KG1 (cell line): ENCODE data around the gene ST3GAL2.
A peak's percentile ranks its signal among the peaks of the same experiment; 100 is the strongest.
"Not testable (repeated sequence)": the region's sequence is repeated elsewhere in the genome, so short reads cannot be mapped to it uniquely, and the experiment has no call there.

Experiments
- DNase-seq: peaks from one replicate; lab custom pipeline; 2025; lab: John Stamatoyannopoulos, UW

Gene ST3GAL2

DNA sequence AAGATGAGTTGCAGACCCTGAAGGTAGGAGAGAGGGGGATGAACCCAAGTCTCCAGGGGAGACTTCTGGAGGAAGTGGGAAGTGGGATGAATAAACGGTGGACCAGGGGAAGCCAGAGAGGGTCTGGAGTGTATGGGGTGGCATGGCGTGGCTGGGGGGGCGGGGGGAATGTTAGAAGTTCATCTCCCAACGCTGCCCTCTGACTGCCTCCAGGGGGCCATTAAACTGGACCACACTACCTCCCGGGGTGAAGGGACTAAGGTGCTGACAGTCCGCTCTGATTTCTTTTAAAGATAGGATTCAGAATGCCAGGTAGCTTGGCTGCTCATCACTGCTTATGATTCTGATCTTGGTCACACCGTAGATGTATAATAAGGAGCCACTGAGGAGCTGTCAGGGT, 21.2 kb downstream of the ST3GAL2 start:
- DNase-seq: no peak

DNA sequence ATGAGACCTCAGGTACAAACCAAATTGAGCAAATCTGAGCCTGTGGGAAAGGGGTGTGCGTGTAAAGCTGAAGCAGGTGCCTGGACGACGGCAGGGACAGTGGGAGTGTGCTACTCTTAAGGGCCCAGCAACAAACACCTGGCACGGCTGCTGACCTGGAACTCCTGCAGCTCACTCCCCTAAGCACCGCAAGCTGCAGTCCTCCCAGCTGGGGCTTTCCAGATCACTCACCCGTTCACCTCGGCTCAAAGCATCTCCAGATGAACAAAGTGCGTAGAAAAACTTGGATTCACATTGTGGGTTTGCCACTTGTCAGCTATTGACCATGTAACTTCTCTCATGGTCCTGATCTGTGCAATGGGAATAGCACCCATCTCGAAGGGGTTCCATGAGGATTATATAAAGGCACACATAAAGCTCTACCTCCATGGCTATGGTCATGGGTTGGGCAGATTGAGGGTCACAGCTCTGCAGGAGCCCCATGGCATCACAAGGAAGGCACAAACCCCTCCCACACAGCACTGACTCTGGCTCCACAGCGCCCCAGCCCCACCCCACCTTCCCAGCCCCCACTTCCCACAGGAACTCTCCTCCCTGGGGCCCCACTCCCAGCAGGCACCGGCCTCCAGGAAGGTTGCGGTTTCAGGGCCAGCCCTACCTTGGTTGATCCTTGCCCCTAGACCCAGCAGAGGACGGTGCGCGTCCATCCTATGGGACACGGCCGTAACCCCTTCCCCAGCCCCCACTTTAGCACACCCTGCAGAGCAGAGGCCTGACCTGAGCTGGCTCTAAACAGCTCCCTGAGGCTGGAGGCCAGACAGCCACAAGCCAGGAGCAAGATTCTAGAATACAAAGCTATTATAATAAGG, 21.9 kb downstream of the ST3GAL2 start:
- DNase-seq: no peak

DNA sequence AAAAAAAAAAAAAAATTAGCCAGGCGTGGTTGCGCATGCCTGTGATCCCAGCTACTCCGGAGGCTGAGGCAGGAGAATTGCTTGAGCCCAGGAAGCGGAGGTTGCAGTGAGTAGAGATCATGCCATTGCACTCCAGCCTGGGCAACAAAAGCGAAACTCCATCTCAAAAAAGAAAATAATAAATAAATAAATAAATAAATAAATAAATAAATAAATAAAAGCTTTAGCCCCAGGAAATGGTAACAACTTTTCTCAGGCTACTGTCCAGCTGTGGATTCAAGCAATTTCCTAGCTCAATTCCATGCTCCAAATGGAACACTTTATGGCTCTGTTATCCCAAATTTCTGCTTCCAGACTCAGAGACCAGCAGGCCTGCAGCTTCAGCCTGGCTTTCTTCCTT, 25.3 kb downstream of the ST3GAL2 start:
- not testable (repeated sequence) for DNase-seq

DNA sequence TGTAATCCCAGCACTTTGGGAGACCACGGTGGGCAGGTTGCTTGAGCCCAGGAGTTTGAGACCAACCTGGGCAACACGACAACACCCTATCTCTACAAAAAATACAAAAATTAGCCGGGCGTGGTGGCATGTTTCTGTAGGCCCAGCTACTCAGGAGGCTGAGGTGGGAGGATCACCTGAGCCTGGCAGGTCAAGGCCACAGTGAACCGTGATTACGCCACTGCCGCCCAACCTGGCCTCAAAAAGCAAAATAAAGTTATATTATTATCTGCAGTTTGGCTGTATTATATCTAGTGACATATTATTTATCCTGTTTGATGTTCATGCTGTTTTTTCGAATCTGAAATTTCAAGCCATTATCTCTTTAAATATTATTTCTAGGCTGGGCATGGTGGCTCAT, 26.5 kb downstream of the ST3GAL2 start:
- no peak for DNase-seq

DNA sequence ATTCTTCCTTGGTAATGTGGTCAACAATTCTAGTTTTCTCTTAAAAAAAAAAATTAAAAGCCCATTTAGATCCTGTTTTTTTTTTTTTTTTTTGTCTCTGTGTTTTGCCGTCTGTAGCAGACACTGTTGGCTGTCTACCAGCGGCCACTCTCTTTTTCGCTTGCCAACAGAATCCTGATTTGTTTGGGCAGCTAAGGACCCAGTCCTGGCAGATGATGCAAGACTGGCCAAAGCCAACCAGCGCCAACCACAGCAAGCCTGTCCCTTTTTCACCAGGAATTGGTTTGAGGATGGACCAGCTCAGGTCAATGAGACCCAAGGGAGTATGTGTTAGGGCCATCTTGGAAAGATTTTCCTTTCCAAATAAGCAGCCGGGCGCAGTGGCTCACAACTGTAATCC, 28.2 kb downstream of the ST3GAL2 start:
- no peak for DNase-seq

DNA sequence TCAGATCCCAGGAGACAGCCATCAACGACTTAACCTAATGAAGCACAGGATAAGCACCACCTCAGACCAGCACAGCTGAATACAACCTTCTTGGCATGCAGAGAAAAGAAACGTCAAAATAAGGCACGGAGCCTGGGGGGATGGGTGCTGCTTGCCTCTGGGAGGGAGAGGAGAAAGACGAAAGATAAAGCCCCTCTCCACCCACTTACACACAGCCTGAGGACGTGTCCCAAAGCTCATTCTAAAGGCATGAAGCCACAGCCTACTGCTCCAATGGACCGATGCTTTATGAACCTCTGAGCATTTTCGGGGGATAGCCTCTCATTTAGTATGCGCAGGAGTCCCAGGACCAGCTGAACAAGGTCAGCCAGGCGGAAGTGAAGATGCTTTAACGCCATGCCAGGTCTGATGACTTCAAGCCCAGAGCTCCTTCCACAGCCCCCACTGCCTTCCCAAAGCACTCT, 31.1 kb downstream of the ST3GAL2 start:
- DNase-seq: no peak

GRCh38 chr16:70406104-70406503, 32.8 kb downstream of the ST3GAL2 start:
- not testable (repeated sequence) for DNase-seq

GRCh38 chr16:70402916-70403659, 35.8 kb downstream of the ST3GAL2 start:
- peak; percentile 10 for DNase-seq

- DNase-seq: no peak
Observed at GRCh38 chr16:70399951-70400350, 38.9 kb downstream of the ST3GAL2 start.

DNA sequence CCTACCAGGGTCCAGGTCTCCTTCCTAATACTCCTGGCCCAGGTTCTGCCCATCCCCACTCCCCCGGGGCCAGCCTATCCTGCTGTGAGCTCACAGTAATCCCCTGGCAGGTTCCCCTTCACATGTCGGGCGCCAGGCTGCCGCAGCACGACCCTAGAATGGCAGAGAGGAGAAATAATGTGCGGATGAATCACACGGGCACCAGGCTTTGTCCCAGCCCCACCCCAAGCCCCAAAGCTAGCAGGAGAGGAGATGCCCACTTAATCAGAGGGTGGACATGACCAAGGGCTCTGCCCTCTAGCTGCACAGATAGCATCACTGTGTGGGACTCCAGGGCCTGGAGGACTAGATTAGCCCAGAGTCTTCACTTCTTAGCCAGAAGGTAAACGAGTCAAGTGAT, 39.5 kb downstream of the ST3GAL2 start:
- DNase-seq: no peak

DNA sequence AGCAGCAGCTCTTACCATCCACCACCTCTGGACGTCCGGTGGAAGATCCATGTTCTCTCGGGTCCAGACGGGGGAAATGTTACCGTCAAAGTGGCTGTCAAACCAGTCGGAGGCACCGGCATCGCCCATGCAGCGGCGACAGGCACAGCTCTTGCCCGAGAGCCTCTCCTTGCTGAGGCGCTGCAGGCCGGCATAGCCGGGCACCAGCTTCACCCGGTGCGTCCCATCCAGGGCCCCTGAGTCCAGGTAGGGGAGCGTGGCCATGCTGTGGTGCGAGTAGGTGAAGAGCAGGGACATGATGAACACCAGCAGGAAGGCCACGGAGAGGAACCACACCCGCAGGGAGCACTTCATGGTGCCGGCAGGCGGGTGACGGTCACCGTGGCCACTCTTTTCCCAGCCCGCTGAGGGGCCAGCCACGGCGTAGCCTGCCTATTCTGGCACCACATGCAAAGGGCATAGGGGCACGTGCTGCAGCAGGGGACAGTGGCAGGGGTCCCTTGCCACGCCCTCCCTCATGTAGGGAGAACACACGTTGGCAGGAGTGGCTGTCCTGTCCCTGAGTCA, 40.6 kb downstream of the ST3GAL2 start:
- DNase-seq: no peak

DNA sequence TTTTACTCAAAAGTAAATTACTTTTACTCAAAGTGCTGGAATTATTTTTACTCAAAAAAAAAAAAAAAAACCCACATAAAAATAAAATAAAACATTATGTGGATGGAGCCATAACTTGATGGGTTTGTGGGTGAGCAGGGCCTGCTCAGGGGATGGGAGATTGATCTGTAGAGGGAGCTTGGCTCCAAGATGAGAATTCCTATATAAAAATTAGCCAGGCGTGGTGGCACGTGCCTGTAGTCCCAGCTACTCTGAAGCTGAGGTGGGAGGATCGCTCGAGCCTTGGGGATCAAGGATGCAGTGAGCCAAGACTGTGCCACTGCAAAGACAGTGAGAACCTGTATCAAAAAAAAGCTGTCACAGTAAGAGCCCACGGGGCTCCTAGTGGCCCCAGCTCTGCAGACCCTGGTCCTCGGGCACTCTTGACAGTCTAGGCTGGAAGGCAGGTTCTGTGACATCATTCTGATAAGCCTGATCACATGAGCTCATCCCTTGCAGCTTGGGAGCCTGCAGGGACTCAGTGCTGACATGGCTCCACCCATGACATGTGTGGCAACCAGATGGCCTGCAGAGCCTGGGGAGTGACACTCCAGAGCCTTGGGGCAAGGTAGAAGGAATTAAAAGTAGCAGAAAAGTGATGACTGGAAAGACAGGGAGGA, 42.5 kb downstream of the ST3GAL2 start:
- no peak for DNase-seq

DNA sequence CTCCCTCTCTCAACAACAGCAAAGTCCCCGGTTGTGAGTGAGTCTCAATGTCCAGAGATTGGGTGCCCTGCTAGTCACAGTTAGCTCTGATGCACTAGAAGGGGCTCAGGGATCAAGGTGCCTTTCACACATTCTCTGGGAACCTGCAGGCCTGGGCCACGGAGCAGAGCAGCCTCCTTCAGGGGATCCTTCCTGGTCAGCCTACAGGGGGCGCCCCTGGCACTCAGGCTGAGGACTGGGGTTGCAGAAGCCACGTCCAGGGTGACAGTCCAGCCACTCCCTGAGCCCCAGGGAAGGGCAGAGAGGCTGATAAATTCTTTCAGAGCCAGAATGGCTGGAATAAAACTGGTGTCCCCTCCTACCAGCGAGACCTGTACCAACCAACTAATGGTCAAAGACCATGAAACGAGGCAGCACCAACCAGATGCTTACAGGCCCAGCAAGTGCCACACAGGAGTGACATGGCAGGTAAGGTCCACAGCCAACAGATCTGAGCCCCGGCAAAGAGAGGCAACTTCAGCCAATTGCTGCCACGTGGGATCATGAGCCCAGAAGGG, 43.5 kb downstream of the ST3GAL2 start:
- DNase-seq: no peak

DNA sequence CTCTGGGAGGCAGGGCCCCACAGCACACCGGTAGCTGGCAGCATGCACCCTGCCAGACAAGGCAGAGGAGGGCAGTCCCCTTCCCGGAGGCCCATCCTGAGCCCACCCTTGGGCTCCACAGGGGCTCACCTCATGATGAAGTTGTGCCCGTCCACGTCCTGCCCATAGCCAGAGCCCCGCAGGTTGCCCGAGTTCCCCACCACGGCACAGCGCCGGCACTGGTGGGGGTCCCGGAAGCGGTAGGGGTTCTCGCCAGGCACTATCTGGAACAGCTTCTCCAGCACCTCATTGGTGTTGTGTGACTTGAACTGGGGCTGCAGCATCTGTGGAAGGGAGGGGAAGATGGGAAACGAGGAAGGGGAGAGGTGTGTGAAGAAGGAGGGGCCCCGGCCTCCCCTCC, 44.0 kb downstream of the ST3GAL2 start:
- DNase-seq: no peak

DNA sequence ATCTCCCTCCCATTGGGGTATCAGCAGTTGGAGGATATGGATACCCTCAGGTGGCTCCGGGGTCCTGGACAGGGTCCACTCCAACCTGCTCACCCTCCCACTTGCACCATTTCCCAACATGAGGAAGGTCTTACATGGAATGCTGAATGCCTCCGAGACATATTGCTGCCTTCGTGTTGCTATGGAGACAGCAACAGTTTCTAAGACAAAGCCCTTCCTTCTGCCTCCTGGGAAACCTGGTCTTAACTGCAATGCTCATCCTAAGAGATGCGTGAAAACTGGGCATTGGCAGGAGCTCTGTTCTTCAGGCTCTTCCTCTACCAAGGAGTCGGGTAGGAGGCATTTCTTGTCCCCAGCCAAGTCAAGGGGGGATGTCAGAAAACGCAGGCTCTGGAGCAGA, 45.2 kb downstream of the ST3GAL2 start:
- no peak for DNase-seq

DNA sequence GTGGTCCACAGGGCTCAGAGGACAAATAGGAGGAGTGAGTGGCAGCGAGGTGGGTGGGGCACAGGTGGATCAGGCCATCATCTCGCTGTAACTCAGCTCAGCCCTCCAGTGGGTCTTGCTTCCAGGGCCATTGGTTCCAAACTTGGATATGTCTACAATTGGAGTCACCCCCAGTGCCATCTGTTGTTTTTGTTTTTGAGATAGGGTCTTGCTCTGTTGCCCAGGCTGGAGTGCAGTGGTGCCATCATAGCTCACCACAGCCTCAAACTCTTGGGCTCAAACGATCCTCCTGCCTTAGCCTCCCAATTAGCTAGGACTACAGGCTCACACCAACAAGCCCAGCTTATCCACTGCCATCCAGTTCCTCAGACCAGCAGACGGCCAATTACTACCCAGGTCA, 46.3 kb downstream of the ST3GAL2 start:
- no peak for DNase-seq

GRCh38 chr16:70391881-70392481, 46.9 kb downstream of the ST3GAL2 start:
- no peak for DNase-seq

- DNase-seq: no peak
Observed at GRCh38 chr16:70391446-70391845, 47.5 kb downstream of the ST3GAL2 start.

GRCh38 chr16:70390774-70391173, 48.1 kb downstream of the ST3GAL2 start:
- DNase-seq: no peak

- no peak for DNase-seq
Observed at GRCh38 chr16:70388006-70388680, 50.8 kb downstream of the ST3GAL2 start.
